ENCODE data around the gene AZU1.
A peak's percentile ranks its signal among the peaks of the same experiment; 100 is the strongest.
"Not testable (repeated sequence)": the region's sequence is repeated elsewhere in the genome, so short reads cannot be mapped to it uniquely, and the experiment has no call there.

The AZU1 gene

DNA sequence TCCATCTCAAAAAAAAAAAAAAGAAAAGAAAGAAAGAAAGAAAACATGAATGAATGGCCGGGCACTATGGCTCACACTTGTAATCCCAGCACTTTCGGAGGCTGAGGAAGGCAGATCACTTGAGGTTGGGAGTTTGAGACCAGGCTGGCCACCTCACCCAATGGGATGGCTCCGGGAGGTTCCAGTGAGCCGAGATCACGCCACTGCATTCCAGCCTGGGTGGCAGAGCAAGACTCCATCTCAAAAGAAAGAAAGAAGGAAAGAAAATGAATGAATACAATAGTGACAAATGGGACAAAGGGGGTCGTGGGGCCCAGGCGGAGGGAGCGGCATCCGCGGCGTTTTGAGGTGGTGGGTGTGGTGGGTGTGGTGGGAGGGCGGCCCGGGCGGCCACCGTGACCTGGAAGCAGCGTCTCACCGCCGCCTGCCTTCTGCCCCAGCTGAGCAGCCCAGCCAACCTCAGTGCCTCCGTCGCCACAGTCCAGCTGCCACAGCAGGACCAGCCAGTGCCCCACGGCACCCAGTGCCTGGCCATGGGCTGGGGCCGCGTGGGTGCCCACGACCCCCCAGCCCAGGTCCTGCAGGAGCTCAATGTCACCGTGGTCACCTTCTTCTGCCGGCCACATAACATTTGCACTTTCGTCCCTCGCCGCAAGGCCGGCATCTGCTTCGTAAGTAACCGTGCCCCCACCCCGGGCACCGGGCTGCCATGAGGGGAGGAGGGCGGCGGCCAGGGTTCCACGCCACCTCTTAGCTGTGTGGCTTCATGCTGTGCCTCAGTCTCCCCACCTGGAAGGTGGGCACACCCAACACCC, 18.3 kb downstream of the AZU1 start:
- no peak for DNase-seq
- intact Hi-C loops (cut with DNase I) = no loop called here

DNA sequence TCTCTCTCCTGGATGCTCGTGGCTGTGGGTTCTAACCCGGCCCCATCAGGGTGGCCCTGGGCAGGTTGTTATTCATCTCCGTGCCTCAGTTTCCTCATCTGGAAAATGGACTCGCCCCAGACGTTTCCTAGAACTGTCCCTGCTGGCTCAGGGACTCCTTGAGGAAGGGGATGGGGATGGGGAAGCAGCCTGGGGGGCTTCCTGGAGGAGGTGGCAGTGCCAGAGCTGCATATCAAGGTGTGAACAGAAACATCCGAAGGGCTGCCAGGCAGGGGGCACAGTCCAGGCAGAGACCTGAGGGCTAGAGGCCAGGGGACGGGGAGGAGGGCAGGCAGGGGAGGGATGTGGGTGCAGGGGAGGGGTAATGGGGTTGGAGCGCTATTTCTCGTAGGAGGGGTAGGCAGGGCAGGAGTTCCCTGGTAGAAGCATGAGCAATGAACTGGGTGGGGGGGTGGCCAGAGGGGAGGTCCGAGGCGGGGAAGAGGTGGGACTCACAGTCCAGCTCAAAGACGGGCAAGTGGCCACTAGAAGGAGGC, 20.8 kb downstream of the AZU1 start:
- no peak for DNase-seq
- intact Hi-C loops (cut with DNase I) = no loop called here

DNA sequence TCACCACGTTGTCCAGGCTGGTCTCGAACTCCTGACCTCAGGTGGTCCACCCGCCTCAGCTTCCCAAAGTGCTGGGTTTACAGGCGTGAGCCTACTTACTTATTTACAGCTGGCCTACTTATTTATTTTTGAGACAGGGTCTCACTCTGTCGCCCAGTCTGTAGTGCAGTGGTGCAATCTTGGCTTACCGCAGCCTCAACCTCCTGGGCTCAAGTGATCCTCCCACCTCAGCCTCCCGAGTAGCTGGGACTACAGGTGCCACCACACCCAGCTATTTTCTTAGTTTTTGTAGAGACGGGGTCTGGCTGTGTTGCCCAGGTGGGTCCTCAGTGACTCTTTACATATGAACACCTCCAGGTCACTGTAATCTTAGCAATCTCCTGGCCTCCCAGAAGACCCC, 21.6 kb downstream of the AZU1 start:
- DNase-seq; intact Hi-C loops (cut with DNase I): not testable (repeated sequence)

DNA sequence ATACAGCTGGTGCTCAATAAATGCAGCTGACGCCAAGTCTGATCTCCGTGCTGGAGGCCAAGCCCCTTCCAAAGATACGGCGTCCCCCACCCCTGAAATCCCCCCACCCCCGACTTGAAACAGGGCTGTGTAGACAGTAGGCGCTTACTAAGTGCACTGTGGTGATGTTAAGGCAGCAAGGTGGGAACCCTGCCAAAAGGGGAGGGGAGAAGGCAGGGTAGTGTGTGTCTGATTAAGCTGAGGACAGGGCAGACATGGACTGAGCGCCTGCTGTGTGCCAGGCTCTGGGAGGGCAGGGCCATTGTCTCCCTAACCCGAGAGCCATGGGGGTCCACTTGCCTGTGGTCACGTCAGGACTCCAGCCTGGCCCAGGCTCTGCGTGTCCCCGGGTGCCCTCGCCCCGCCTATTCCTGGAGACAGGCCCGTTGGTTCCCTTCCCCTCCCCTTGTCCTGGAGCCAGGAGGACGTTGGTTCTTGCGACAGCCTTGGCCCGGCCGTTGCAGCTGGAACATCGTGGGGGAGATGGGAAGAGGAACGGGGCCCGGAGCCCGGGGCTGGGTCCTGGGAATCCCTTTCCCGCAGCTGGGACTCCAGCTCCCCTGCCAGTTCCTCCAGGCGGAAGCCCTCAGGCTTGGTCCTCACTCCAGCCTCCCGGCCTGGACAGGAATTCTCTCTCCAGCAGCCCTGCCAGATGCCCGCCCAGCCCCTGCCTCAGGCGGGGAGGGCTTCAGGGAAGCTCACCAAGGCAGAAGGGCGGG, 22.8 kb downstream of the AZU1 start:
- DNase-seq = peak in 20 of 42 donors; percentile 19 to 72 (median 47)
- intact Hi-C loops (cut with DNase I) = no loop called here

DNA sequence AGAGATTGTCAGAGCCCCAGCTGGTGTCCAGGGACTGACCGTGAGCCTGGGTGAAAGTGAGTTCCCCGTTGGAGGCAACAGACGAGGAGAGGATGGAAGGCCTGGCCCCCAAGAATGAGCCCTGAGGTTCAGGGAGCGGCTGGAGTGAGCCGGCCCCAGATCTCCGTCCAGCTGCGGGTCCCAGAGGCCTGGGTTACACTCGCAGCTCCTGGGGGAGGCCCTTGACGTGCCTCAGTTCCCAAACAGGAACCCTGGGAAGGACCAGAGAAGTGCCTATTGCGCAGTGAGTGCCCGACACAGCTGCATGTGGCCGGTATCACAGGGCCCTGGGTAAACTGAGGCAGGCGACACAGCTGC, 23.3 kb downstream of the AZU1 start:
- intact Hi-C loops (cut with DNase I) = no loop called here
- no peak for DNase-seq

DNA sequence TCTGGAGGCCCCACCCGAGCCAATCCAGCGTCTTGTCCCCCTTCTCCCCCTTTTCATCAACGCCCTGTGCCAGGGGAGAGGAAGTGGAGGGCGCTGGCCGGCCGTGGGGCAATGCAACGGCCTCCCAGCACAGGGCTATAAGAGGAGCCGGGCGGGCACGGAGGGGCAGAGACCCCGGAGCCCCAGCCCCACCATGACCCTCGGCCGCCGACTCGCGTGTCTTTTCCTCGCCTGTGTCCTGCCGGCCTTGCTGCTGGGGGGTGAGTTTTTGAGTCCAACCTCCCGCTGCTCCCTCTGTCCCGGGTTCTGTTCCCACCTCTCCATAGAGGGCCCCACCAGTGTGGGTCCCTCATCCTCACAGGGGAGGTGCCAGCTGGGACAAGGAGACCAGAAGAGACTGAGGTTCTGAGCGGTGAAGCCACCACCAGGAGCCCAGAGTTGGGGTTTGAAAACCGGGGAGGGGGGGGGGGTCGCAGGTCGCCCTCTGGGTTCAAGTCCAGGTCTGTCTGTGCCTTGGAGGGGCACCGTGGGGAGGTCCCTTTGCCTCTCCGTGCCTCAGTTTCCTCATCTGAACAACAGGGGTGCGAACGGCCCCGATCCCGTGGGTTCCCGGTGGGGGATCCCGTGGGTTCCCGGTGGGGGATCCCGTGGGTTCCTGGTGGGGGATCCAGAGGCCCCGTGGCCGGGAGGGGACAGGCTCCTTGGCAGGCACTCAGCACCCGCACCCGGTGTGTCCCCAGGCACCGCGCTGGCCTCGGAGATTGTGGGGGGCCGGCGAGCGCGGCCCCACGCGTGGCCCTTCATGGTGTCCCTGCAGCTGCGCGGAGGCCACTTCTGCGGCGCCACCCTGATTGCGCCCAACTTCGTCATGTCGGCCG, 24.7 kb downstream of the AZU1 start, which contains the start of gene ELANE:
ELANE (plus strand) TSS at position 168 of the 878 bp plus-strand sequence; CDS start at position 194, 26 bp downstream.
- intact Hi-C loops (cut with DNase I) = no loop called here

DNA sequence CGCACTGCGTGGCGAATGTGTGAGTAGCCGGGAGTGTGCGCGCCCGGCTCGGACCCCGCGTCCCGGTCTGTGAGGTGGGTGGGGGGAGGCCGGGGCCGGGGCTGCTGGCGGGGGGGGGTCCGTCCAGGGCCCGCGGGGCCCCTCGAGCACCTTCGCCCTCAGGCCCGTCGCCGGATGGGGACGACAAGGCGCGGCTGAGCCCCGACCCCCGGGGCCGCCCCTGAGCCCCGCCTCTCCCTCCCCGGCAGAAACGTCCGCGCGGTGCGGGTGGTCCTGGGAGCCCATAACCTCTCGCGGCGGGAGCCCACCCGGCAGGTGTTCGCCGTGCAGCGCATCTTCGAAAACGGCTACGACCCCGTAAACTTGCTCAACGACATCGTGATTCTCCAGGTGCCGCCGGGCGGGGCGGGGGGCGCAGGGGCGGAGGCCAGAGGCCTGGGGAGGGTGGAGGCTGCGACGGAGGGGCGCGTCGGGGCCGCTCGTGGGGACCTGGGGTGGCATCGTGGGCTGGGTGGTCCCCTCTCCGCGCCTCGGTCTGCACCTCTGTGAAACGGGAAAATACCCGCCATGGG, 25.5 kb downstream of the AZU1 start:
- intact Hi-C loops (cut with DNase I) = no loop called here
- no peak for DNase-seq

More for the DNA sequence above, 24.7 kb downstream of the AZU1 start, which contains the start of gene ELANE:
- DNase-seq = no peak

DNA sequence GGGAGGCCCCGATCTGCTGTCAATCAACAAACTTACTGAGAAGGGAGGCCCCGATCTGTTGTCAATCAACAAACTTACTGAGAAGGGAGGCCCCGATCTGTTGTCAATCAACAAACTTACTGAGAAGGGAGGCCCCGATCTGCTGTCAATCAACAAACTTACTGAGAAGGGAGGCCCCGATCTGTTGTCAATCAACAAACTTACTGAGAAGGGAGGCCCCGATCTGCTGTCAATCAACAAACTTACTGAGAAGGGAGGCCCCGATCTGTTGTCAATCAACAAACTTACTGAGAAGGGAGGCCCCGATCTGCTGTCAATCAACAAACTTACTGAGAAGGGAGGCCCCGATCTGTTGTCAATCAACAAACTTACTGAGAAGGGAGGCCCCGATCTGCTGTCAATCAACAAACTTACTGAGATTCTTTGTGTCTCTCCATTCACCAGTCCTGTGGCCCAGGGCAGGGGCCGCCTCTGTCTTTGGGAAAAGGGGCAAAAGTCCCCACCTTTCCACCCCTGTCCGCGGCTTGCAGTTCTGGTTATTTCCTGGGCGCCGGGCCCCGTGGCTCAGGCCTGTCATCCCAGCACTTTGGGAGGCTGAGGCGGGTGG, 26.1 kb downstream of the AZU1 start:
- DNase-seq; intact Hi-C loops (cut with DNase I): not testable (repeated sequence)

DNA sequence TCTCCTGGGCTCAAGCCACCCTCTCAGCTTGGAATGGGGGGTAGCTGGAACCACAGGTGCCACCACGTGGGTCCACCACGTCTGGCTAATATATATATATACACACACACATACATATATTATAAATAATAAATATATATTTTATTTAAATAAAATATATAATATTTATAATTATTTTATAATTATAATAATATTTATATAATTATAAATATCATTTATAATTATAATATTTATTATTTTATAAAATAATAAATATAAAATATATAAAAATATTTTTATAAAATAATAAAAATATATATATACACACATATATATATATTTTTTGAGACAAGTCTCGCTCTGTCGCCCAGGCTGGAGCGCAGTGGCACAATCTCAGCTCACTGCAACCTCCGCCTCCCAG, 26.9 kb downstream of the AZU1 start:
- no peak for DNase-seq
- intact Hi-C loops (cut with DNase I) = no loop called here

DNA sequence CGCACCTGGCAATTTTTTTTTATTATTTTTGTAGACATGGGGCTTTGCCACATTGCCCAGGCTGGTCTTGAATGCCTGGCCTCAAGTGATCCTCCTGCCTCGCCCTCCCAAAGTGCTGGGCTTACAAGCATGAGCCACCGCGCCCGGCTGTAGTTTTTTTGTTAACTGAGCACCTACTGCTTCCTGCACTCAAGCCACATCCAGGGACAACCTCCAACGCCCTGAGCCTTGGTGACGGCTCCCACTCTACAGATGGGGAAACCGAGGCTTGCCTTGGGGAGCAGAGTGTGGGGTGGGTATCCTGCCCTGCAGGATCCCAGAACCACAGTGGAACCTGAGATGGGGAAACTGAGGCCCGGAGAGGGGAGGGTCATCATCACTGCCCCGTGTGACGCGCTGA, 27.5 kb downstream of the AZU1 start:
- DNase-seq = no peak
- intact Hi-C loops (cut with DNase I) = loop anchor here (5.0 kb wide), 1 partner anchor 67 kb away; no protein-coding TSS in a partner anchor

DNA sequence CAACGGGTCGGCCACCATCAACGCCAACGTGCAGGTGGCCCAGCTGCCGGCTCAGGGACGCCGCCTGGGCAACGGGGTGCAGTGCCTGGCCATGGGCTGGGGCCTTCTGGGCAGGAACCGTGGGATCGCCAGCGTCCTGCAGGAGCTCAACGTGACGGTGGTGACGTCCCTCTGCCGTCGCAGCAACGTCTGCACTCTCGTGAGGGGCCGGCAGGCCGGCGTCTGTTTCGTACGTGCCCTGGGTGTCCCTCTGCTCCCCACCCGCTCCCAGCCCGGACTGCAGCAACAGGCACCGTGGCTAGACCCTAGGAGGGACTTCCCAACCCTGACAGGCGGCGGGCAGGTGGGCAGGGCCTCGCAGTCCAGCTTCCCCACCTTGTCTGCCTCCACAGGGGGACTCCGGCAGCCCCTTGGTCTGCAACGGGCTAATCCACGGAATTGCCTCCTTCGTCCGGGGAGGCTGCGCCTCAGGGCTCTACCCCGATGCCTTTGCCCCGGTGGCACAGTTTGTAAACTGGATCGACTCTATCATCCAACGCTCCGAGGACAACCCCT, 28.0 kb downstream of the AZU1 start:
- intact Hi-C loops (cut with DNase I) = loop anchor here (5.0 kb wide), 1 partner anchor 67 kb away; no protein-coding TSS in a partner anchor
- DNase-seq = no peak

DNA sequence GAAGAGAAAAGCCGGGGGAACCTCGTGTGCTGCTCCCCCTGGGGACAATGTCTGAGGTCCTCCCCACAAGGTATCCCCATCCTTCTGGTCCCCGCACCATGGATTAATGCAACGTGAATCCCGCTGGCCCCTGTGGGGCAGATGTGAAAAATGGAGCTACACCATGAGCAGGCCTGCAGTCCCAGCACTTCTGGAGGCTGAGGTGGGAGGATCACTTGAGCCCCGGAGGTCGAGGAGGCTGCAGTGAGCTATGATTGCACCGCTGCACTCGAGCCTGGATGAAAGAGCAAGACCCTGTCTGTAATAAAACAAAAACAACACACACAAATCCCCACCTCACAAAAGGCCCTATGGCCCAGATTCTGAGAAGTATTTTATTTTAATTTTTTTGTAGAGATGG, 30.6 kb downstream of the AZU1 start:
- no peak for DNase-seq
- intact Hi-C loops (cut with DNase I) = loop anchor here (5.0 kb wide), 1 partner anchor 64 kb away; no protein-coding TSS in a partner anchor

DNA sequence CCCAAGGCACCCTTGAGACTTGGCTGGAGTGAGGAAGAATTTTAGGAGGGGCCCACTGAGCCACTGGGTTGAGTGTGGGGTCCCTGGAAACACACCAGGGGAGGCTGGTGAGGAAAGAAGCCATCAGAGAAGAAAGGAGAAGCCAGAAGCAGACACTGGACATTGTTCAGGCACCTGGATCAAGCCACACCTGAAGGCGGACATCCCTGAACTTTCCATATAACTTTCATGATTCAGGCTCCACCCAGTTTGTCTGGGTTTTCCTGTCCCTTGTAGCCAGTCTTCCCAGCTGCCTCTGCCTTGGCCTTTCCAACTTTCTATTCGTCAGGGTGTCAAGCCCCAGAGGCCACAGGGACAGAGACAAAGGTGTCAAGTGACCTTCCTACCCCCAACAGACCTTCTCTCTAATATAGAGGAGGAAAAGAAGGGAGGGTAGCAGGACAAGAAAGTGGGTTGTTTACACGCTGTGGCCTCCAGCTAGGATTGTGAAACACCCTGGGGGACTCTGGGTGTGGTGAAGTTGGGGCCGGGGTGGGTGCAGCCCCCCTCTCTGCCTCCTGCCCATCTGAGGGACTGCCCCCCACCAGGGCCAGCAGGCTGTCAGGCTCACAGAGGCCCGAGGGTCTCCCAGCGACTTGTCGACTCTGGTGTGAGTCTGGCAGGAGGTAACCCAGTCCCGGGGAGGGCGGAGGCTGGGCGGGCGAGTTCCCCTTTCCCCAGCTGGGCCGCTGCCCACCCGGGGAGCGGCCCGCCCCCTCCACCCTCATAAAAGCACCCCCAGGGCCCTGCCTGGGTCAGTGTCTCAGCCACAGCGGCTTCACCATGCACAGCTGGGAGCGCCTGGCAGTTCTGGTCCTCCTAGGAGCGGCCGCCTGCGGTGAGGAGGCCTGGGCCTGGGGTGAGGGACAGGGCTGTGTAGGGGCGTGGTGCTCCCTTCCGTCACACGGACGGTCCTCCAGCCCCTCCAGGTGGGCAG, 31.5 kb downstream of the AZU1 start, which contains the start of gene CFD:
CFD (plus strand) TSS at position 797 of the 976 bp plus-strand sequence; CDS start at position 823, 26 bp downstream.
- peak in 6 of 42 donors; percentile 12 to 51 (median 40) for DNase-seq
- intact Hi-C loops (cut with DNase I) = loop anchor here (5.0 kb wide), 1 partner anchor 63 kb away; no protein-coding TSS in a partner anchor

DNA sequence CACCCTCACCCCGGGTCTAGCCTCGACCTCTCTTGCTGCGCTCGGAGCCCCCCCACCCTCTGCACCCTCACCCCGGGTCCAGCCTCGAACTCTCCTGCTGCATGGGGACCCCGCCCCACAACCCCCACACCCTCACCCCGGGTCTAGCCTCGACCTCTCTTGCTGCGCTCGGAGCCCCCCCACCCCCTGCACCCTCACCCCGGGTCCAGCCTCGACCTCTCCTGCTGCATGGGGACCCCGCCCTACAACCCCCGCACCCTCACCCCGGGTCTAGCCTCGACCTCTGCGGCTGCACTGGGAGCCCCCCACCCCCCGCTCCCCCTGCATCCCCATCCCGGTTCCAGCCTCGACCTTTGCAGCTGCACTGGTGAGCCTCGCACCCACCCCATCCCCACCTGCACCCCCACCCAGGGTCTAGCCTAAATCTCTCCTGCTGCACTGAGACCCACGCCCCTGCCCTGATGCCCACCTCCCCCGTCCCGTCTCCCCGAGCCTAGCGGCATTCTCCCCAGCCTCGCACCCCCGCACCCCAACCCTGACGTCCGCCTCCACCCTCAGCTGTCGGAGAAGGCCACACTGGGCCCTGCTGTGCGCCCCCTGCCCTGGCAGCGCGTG, 33.6 kb downstream of the AZU1 start:
- intact Hi-C loops (cut with DNase I) = loop anchor here (2.0 kb wide), 1 partner anchor 118 kb away; no protein-coding TSS in a partner anchor
- DNase-seq = no peak

DNA sequence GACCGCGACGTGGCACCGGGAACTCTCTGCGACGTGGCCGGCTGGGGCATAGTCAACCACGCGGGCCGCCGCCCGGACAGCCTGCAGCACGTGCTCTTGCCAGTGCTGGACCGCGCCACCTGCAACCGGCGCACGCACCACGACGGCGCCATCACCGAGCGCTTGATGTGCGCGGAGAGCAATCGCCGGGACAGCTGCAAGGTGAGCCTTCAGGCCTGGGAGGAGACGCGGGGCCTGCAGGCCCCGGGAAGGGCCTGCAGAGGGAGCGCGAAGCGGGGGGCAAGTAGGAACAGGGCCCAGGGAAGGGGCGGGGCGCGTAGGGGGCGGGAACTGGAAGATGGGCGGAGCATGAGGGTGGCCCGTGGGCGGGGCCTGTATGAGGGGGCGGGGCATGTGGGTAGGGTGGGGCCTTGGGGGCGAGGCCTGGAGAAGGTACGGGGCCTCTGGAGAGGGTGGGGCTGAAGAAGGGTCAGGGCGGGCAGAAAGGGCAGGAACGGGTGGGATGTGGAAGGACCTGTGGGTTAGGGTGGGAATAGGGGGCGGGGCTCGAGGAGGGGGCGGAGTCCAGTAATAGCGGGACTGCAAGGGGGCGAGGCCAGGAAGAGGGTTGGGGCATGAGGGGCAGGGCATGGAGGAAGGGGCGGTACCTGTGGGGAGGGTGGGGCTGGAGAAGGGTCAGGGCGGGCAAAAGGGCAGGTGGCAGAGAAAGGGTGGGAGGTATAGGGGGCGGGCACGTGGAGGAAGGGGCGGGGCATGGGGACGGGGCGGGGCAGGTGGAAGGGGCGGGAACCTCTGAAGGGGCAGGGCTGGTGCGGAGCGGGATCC, 34.3 kb downstream of the AZU1 start:
- peak in 7 of 42 donors; percentile 15 to 61 (median 32) for DNase-seq
- intact Hi-C loops (cut with DNase I) = loop anchor here (2.0 kb wide), 1 partner anchor 117 kb away; no protein-coding TSS in a partner anchor
